Erythroblast (primary cell): ENCODE results near the gene ITPKC.

ENCODE experiments used
- GATA1 ChIP-seq: IDR thresholded peaks from 2 replicates; pipeline ENCODE4 v1.6.1; 2011; ENCODE audit warnings: low read depth, mild to moderate bottlenecking, control low read depth, low read length, moderate library complexity
- POLR2A ChIP-seq: IDR thresholded peaks from 2 replicates; pipeline ENCODE4 v1.6.1; 2011; ENCODE audit warnings: mild to moderate bottlenecking, low read length

GRCh38 chr19:40695881-40696280, 21.0 kb upstream of the ITPKC start:
- TF ChIP-seq POLR2A (no peak), GATA1 (no peak)
